Hepatocyte (in vitro differentiated cells): ENCODE measurements around the gene PXN.

ENCODE experiments used
- CTCF ChIP-seq: fragments of 200-600 bp; sonication (generic); IDR thresholded peaks from 2 replicates; pipeline ENCODE4 v1.5.1; 2016; ENCODE audit warnings: antibody characterized with exemption, mild to moderate bottlenecking; ENCODE audit not compliant: poor library complexity
- EZH2phosphoT487 ChIP-seq: fragments of 200-600 bp; sonication (generic); IDR thresholded peaks from one replicate; pipeline ENCODE4 v1.6.1; 2018; ENCODE audit warnings: antibody characterized with exemption, mild to moderate bottlenecking, low read depth, moderate library complexity; ENCODE audit not compliant: unreplicated experiment, severe bottlenecking

DNA sequence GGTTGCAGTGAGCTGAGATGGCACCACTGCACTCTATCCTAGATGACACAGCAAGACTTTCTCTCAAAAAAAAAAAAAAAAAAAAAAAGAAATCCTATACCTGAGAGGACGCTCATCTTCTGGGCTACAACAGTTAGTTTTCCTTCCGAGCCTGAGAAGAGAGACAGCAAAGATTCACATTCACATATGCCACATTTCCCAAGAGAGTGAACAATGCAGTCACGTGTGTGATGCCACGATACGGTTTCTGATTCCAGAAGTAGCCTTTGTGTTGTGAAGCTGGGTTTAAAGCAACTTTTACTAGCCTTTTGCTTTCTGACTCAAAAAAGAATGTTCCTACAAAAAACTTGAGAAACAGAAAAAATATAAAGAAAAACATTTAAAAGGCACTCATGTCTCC, 90.5 kb downstream of the PXN start:
- no peak for TF ChIP-seq CTCF
- no peak for TF ChIP-seq EZH2phosphoT487
